Measurements from ENCODE around the gene CES4A. TPM values are rescaled to one million over a fixed set of nuclear protein-coding genes. Genes with fewer than 3 reads are reported as not detected.

CES4A gene
- polyA plus RNA-seq, 1 of the 3 experiments (the other 2 are of a cell fraction) = 7.3 TPM

GRCh38 chr16:66984892-66985311 lies 3.5 kb upstream of the CES4A start:
- no peak overlapping the region for H3K9ac ChIP-seq
- no peak overlapping the region for H3K4me3 ChIP-seq (ENCODE audit: low read depth in 2 of 2, low read length in 1 of 2)
- no peaks in the 10 kb centered on the region for H3K9me3 ChIP-seq
- H3K9me2 ChIP-seq = no peaks in the 10 kb centered on the region
- no peaks in the 10 kb centered on the region for H3K36me3 ChIP-seq (replicated peaks in 1 of 2; ENCODE audit: control insufficient read depth in 1 of 2, insufficient read depth in 2 of 2, low read length in 1 of 2)
- DNase-seq = no peak
- no peaks in the 10 kb centered on the region for H3K79me2 ChIP-seq (ENCODE audit: insufficient read depth)
- no peak overlapping the region for H3K27ac ChIP-seq (ENCODE audit: low read depth in 2 of 2, low read length in 1 of 2)
- no peaks in the 10 kb centered on the region for H3K4me1 ChIP-seq (ENCODE audit: control insufficient read depth in 1 of 2, insufficient read depth in 2 of 2, low read depth in 1 of 2, low read length in 1 of 2)
- ChIA-PET CTCF (interaction anchor here (0.9 to 2.2 kb wide), 3 partner anchors 90 to 175 kb away, joined by 3 to 13 read pairs (median 4); partner anchors contain the start of genes FBXL8 and TRADD), POLR2A (no interaction called here)
- H3K4me2 ChIP-seq = no peak overlapping the region
- TF ChIP-seq TAF1 (IDR thresholded peaks at IDR 0.05; ENCODE audit: borderline replicate concordance, low read depth, low read length) (no peak), REST (IDR thresholded peaks at IDR 0.05; ENCODE audit: low read depth, low read length) (no peak), EZH2phosphoT487 (IDR thresholded peaks at IDR 0.05; ENCODE audit: borderline replicate concordance, low read depth) (no peak), SMC3 (IDR thresholded peaks at IDR 0.05; ENCODE audit: low read depth, low read length) (no peak)
- H3F3A ChIP-seq (replicated peaks; ENCODE audit: insufficient read depth) = no peaks in the 10 kb centered on the region
- WGBS (ENCODE audit: low lambda C conversion rate) = 86% methylated on average over 3 of the region's 4 CpGs
- no peaks in the 10 kb centered on the region for H3K27me3 ChIP-seq (ENCODE audit: insufficient read depth)
- H4K20me1 ChIP-seq (ENCODE audit: insufficient read depth) = no peaks in the 10 kb centered on the region
- no peak overlapping the region for H2AFZ ChIP-seq (ENCODE audit: low read depth)

GRCh38 chr16:66986559-66986958 lies 1.8 kb upstream of the CES4A start:
- Histone ChIP-seq H3F3A (replicated peaks; ENCODE audit: insufficient read depth) (no peaks in the 10 kb centered on the region), H4K20me1 (ENCODE audit: insufficient read depth) (no peaks in the 10 kb centered on the region), H3K4me1 (ENCODE audit: control insufficient read depth in 1 of 2, insufficient read depth in 2 of 2, low read depth in 1 of 2, low read length in 1 of 2) (no peaks in the 10 kb centered on the region), H3K9me3 (no peaks in the 10 kb centered on the region), H3K4me2 (no peak overlapping the region), H3K27ac (ENCODE audit: low read depth in 2 of 2, low read length in 1 of 2) (no peak overlapping the region), H3K36me3 (replicated peaks in 1 of 2; ENCODE audit: control insufficient read depth in 1 of 2, insufficient read depth in 2 of 2, low read length in 1 of 2) (no peaks in the 10 kb centered on the region), H3K4me3 (ENCODE audit: low read depth in 2 of 2, low read length in 1 of 2) (no peak overlapping the region), H3K27me3 (ENCODE audit: insufficient read depth) (no peaks in the 10 kb centered on the region), H3K9ac (no peak overlapping the region), H3K9me2 (no peaks in the 10 kb centered on the region), H3K79me2 (ENCODE audit: insufficient read depth) (no peaks in the 10 kb centered on the region), H2AFZ (ENCODE audit: low read depth) (no peak overlapping the region)
- no peak for DNase-seq
- 91% methylated on average over 6 of the region's 6 CpGs for WGBS (ENCODE audit: low lambda C conversion rate)
- ChIA-PET CTCF (interaction anchor here (1.8 to 2.2 kb wide), 2 partner anchors 114 to 169 kb away, joined by 6 to 13 read pairs; no protein-coding TSS in a partner anchor), POLR2A (no interaction called here)
- TF ChIP-seq TEAD4 (IDR thresholded peaks at IDR 0.05; ENCODE audit: borderline replicate concordance, insufficient read depth) (no peak), TCF12 (IDR thresholded peaks at IDR 0.05) (no peak), USF1 (IDR thresholded peaks at IDR 0.05; ENCODE audit: borderline replicate concordance, low read depth) (no peak), EP300 (IDR thresholded peaks at IDR 0.05; ENCODE audit: borderline replicate concordance in 1 of 2, low read depth in 1 of 2, low read length in 1 of 2) (no peak), RCOR1 (IDR thresholded peaks at IDR 0.05; ENCODE audit: low read length) (no peak), CTCF (IDR thresholded peaks at IDR 0.05) (no peak), IRF3 (IDR thresholded peaks at IDR 0.05; ENCODE audit: low read depth, low read length) (no peak), SIN3A (IDR thresholded peaks at IDR 0.05; ENCODE audit: borderline replicate concordance, low read depth, low read length) (no peak), GABPA (IDR thresholded peaks at IDR 0.05; ENCODE audit: low read depth) (no peak), NFIC (IDR thresholded peaks at IDR 0.05; ENCODE audit: borderline replicate concordance) (no peak), YY1 (IDR thresholded peaks at IDR 0.05; ENCODE audit: low read depth) (no peak), GATA2 (CRISPR knock-in tag; IDR thresholded peaks at IDR 0.05) (no peak), NRF1 (IDR thresholded peaks at IDR 0.05; ENCODE audit: low read depth, low read length) (no peak), RAD21 (IDR thresholded peaks at IDR 0.05; ENCODE audit: low read length) (no peak)
